Neural progenitor cell (in vitro differentiated cells): ENCODE data around the gene HCAR1. TPM values are rescaled to one million over a fixed set of nuclear protein-coding genes. Genes with fewer than 3 reads are reported as not detected.

Experiments
- DNase-seq: peaks from one replicate; pipeline ENCODE4 v3.0.0-alpha.2; 2016; ENCODE audit warnings: low spot score
- H2AFZ ChIP-seq: fragments of 200-600 bp; sonication (generic); replicated peaks from 2 replicates; pipeline ENCODE4 v1.6.1; 2016; ENCODE audit warnings: antibody characterized with exemption
- H3F3A ChIP-seq: fragments of 200-600 bp; sonication (generic); 2 replicates; pipeline ENCODE4 v1.6.1; 2016; ENCODE audit warnings: antibody characterized with exemption, low read depth
- H3K27ac ChIP-seq: fragments of 200-600 bp; sonication (generic); 2 replicates; pipeline ENCODE4 v1.5.1; 2016; ENCODE audit warnings: mild to moderate bottlenecking
- H3K27me3 ChIP-seq: fragments of 200-600 bp; sonication (generic); 2 replicates; pipeline ENCODE4 v1.6.1; 2016; ENCODE audit warnings: mild to moderate bottlenecking, moderate library complexity
- H3K36me3 ChIP-seq: fragments of 200-600 bp; sonication (generic); 2 replicates; pipeline ENCODE4 v1.5.1; 2016
- H3K4me1 ChIP-seq: fragments of 200-600 bp; sonication (generic); 2 replicates; pipeline ENCODE4 v1.6.1; 2016; ENCODE audit warnings: mixed run types
- H3K4me2 ChIP-seq: fragments of 200-600 bp; sonication (generic); 2 replicates; pipeline ENCODE4 v1.6.1; 2016
- H3K4me3 ChIP-seq: fragments of 200-600 bp; sonication (generic); 2 replicates; pipeline ENCODE4 v1.5.1; 2016
- H3K79me2 ChIP-seq: fragments of 200-600 bp; sonication (generic); 2 replicates; pipeline ENCODE4 v1.6.1; 2016; ENCODE audit warnings: low read depth
- H3K9ac ChIP-seq: fragments of 200-600 bp; sonication (generic); 2 replicates; pipeline ENCODE4 v1.6.1; 2016
- H3K9me3 ChIP-seq: fragments of 200-600 bp; sonication (generic); 2 replicates; pipeline ENCODE4 v1.5.1; 2016; ENCODE audit warnings: low read depth
- H4K20me1 ChIP-seq: fragments of 200-600 bp; sonication (generic); 2 replicates; pipeline ENCODE4 v1.6.1; 2016; ENCODE audit warnings: low read depth
- H3K27ac Mint-ChIP-seq: 3 replicates; pipeline ENCODE4 v1.8.0; 2021; ENCODE audit warnings: mixed read lengths
- H3K27me3 Mint-ChIP-seq: 2 replicates; pipeline ENCODE4 v1.8.0; 2022; ENCODE audit warnings: low read depth, mild to moderate bottlenecking, inconsistent platforms, moderate library complexity, mixed read lengths; ENCODE audit not compliant: insufficient read depth
- H3K36me3 Mint-ChIP-seq: 3 replicates; pipeline ENCODE4 v1.8.0; 2021; ENCODE audit warnings: mixed read lengths
- H3K4me1 Mint-ChIP-seq: 3 replicates; pipeline ENCODE4 v1.8.0; 2021; ENCODE audit warnings: mixed read lengths
- H3K4me3 Mint-ChIP-seq: 3 replicates; pipeline ENCODE4 v1.8.0; 2021; ENCODE audit warnings: mild to moderate bottlenecking, moderate library complexity, mixed read lengths
- H3K9me3 Mint-ChIP-seq: 3 replicates; pipeline ENCODE4 v1.8.0; 2020; ENCODE audit warnings: mixed read lengths
- EZH2 ChIP-seq: fragments of 200-600 bp; sonication (generic); IDR thresholded peaks from 2 replicates; pipeline ENCODE4 v1.6.1; 2017; ENCODE audit warnings: antibody characterized with exemption, mild to moderate bottlenecking, moderate library complexity
- EZH2phosphoT487 ChIP-seq: fragments of 200-600 bp; sonication (generic); IDR thresholded peaks from 2 replicates; pipeline ENCODE4 v1.6.1; 2017; ENCODE audit warnings: antibody characterized with exemption
- total RNA-seq: library from RNA; depleted of rRNA; stranded (reverse); fragments of >200 nt; gene quantifications from 2 replicates; pipeline ENCODE4 v1.2.3, GENCODE V29; 2015; ENCODE audit warnings: low replicate concordance
- TF ChIP-seq, protein P1 (sequence below): fragments of 200-600 bp; sonication (generic); IDR thresholded peaks from 2 replicates; pipeline ENCODE4 v1.5.1; 2017; ENCODE audit warnings: antibody characterized with exemption, mild to moderate bottlenecking

The HCAR1 gene
- 0.06 TPM in 1 of 2 replicates, not detected in the other for total RNA-seq

GRCh38 chr12:122730215-122731014, at the start of gene HCAR1:
TSS of gene HCAR1 (minus strand) at chr12:122730844. CDS start at chr12:122730339, 505 bp downstream.
- H3F3A ChIP-seq = no peaks in the 10 kb centered on the region
- peak within 1 kb of the TSS; percentile 79 for H2AFZ ChIP-seq
- TF ChIP-seq EZH2 = no peak
- Mint-ChIP-seq H3K27ac (no peak within 1 kb of the TSS), H3K36me3 (no peaks in the 10 kb centered on the region), H3K4me1 (peaks cover 10% of the 10 kb centered on the region), H3K27me3 (no peaks in the 10 kb centered on the region), H3K4me3 (no peak within 1 kb of the TSS), H3K9me3 (no peaks in the 10 kb centered on the region)
- no peak within 1 kb of the TSS for H3K4me2 ChIP-seq
- peak; percentile 10 for DNase-seq
- H3K27me3 ChIP-seq = no peaks in the 10 kb centered on the region
- H3K36me3 ChIP-seq = no peaks in the 10 kb centered on the region
- H3K79me2 ChIP-seq = no peaks in the 10 kb centered on the region
- no peaks in the 10 kb centered on the region for H4K20me1 ChIP-seq
- peaks cover 6% of the 10 kb centered on the region for H3K4me1 ChIP-seq
- H3K9ac ChIP-seq = no peak within 1 kb of the TSS
- H3K27ac ChIP-seq = no peak within 1 kb of the TSS
- no peak within 1 kb of the TSS for H3K4me3 ChIP-seq
- H3K9me3 ChIP-seq = no peaks in the 10 kb centered on the region

- no peak overlapping the region for H2AFZ ChIP-seq
- Mint-ChIP-seq H3K4me3 (no peak overlapping the region), H3K9me3 (no peaks in the 10 kb centered on the region), H3K27me3 (no peaks in the 10 kb centered on the region), H3K36me3 (peaks cover 36% of the 10 kb centered on the region), H3K27ac (no peak overlapping the region), H3K4me1 (peaks cover 12% of the 10 kb centered on the region)
- peaks cover 10% of the 10 kb centered on the region for H3K4me1 ChIP-seq
- TF ChIP-seq, protein P1, sequence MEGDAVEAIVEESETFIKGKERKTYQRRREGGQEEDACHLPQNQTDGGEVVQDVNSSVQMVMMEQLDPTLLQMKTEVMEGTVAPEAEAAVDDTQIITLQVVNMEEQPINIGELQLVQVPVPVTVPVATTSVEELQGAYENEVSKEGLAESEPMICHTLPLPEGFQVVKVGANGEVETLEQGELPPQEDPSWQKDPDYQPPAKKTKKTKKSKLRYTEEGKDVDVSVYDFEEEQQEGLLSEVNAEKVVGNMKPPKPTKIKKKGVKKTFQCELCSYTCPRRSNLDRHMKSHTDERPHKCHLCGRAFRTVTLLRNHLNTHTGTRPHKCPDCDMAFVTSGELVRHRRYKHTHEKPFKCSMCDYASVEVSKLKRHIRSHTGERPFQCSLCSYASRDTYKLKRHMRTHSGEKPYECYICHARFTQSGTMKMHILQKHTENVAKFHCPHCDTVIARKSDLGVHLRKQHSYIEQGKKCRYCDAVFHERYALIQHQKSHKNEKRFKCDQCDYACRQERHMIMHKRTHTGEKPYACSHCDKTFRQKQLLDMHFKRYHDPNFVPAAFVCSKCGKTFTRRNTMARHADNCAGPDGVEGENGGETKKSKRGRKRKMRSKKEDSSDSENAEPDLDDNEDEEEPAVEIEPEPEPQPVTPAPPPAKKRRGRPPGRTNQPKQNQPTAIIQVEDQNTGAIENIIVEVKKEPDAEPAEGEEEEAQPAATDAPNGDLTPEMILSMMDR = no peak
- TF ChIP-seq EZH2phosphoT487 (no peak), EZH2 (no peak)
- H3K27me3 ChIP-seq = no peaks in the 10 kb centered on the region
- no peaks in the 10 kb centered on the region for H3K9me3 ChIP-seq
- peaks cover 96% of the 10 kb centered on the region for H3K79me2 ChIP-seq
- peaks cover 37% of the 10 kb centered on the region for H4K20me1 ChIP-seq
- H3K4me2 ChIP-seq = no peak overlapping the region
- no peak overlapping the region for H3K4me3 ChIP-seq
- H3K27ac ChIP-seq = no peak overlapping the region
- H3F3A ChIP-seq = no peaks in the 10 kb centered on the region
- H3K36me3 ChIP-seq = peaks cover 29% of the 10 kb centered on the region
- H3K9ac ChIP-seq = no peak overlapping the region
- no peak for DNase-seq
Observed at GRCh38 chr12:122757568-122757967, 26.9 kb upstream of the HCAR1 start.

GRCh38 chr12:122754790-122755189, 24.1 kb upstream of the HCAR1 start:
- Histone ChIP-seq H3F3A (peaks cover 23% of the 10 kb centered on the region), H3K27ac (no peak overlapping the region), H3K9ac (peak overlapping the region; percentile 98), H3K9me3 (no peaks in the 10 kb centered on the region), H3K4me2 (no peak overlapping the region), H3K4me3 (no peak overlapping the region), H3K79me2 (peaks cover 69% of the 10 kb centered on the region), H4K20me1 (peaks cover 15% of the 10 kb centered on the region), H3K27me3 (no peaks in the 10 kb centered on the region), H3K4me1 (peaks cover 25% of the 10 kb centered on the region), H3K36me3 (peaks cover 20% of the 10 kb centered on the region), H2AFZ (no peak overlapping the region)
- TF ChIP-seq, protein P1 = no peak
- no peak for TF ChIP-seq EZH2
- no peak for TF ChIP-seq EZH2phosphoT487
- DNase-seq = no peak
- H3K27me3 Mint-ChIP-seq = no peaks in the 10 kb centered on the region
- no peak overlapping the region for H3K27ac Mint-ChIP-seq
- peaks cover 30% of the 10 kb centered on the region for H3K4me1 Mint-ChIP-seq
- peaks cover 31% of the 10 kb centered on the region for H3K36me3 Mint-ChIP-seq
- no peak overlapping the region for H3K4me3 Mint-ChIP-seq
- H3K9me3 Mint-ChIP-seq = no peaks in the 10 kb centered on the region

- H3K36me3 Mint-ChIP-seq = peaks cover 30% of the 10 kb centered on the region
- peak overlapping the region; percentile 92 for H3K4me3 Mint-ChIP-seq
- H3K4me1 Mint-ChIP-seq = peaks cover 33% of the 10 kb centered on the region
- H3K9me3 Mint-ChIP-seq = no peaks in the 10 kb centered on the region
- peaks cover 27% of the 10 kb centered on the region for H3K4me1 ChIP-seq
- H3K27me3 Mint-ChIP-seq = no peaks in the 10 kb centered on the region
- H3F3A ChIP-seq = peaks cover 29% of the 10 kb centered on the region
- H3K27ac ChIP-seq = no peak overlapping the region
- peaks cover 54% of the 10 kb centered on the region for H3K79me2 ChIP-seq
- peak overlapping the region; percentile 86 for H3K4me3 ChIP-seq
- H3K4me2 ChIP-seq = peak overlapping the region; percentile 88
- no peaks in the 10 kb centered on the region for H3K9me3 ChIP-seq
- peak overlapping the region; percentile 53 for H2AFZ ChIP-seq
- H3K27me3 ChIP-seq = no peaks in the 10 kb centered on the region
- H3K9ac ChIP-seq = peak overlapping the region; percentile 98
- H3K27ac Mint-ChIP-seq = peak overlapping the region; percentile 89
- TF ChIP-seq EZH2phosphoT487 (no peak), EZH2 (no peak)
- TF ChIP-seq, protein P1 = no peak
- no peak for DNase-seq
- H3K36me3 ChIP-seq = peaks cover 20% of the 10 kb centered on the region
- H4K20me1 ChIP-seq = peaks cover 5% of the 10 kb centered on the region
Observed at GRCh38 chr12:122753319-122753650, 22.6 kb upstream of the HCAR1 start.
